Small intestine (tissue), 7 donors: ENCODE measurements around the gene TSEN54. TPM values are rescaled to one million over a fixed set of nuclear protein-coding genes. Genes with fewer than 3 reads are reported as not detected.

ENCODE experiments used
- DNase-seq, 2 donors: peaks; one replicate each; pipeline versions ENCODE4 v3.0.0 to v3.0.0-alpha.2; 2013
- FAIRE-seq: peaks from 2 replicates; lab custom pipeline; 2012; peaks lifted over from hg19 to GRCh38; lab: Jason Lieb, UNC
- H3K27ac ChIP-seq, 3 donors: one replicate each; pipeline ENCODE4 v1.5.1; 2013; ENCODE audit warnings: low read length in 2 of 3, mild to moderate bottlenecking in 2 of 3, control low read depth in 1 of 3, inconsistent platforms in 1 of 3, low read depth in 1 of 3, moderate library complexity in 1 of 3
- H3K27me3 ChIP-seq, 3 donors: one replicate each; pipeline ENCODE4 v1.6.1; 2013; ENCODE audit warnings: low read length in 3 of 3, inconsistent platforms in 1 of 3; ENCODE audit not compliant: control insufficient read depth in 3 of 3, insufficient read depth in 3 of 3
- H3K36me3 ChIP-seq, 3 donors: one replicate each; pipeline ENCODE4 v1.6.1; 2013; ENCODE audit warnings: low read length in 3 of 3, inconsistent platforms in 1 of 3, low read depth in 1 of 3, mild to moderate bottlenecking in 1 of 3, moderate library complexity in 1 of 3; ENCODE audit not compliant: control insufficient read depth in 3 of 3, insufficient read depth in 2 of 3
- H3K4me1 ChIP-seq, 3 donors: one replicate each; pipeline ENCODE4 v1.6.1; 2013; ENCODE audit warnings: low read length in 2 of 3, inconsistent platforms in 1 of 3, low read depth in 1 of 3, mild to moderate bottlenecking in 1 of 3, moderate library complexity in 1 of 3; ENCODE audit not compliant: control insufficient read depth in 3 of 3, insufficient read depth in 2 of 3
- H3K4me3 ChIP-seq, 3 donors: one replicate each; pipeline ENCODE4 v1.5.1; 2013; ENCODE audit warnings: low read length in 3 of 3, control low read depth in 1 of 3, inconsistent platforms in 1 of 3, low read depth in 1 of 3, mild to moderate bottlenecking in 1 of 3, moderate library complexity in 1 of 3
- H3K9me3 ChIP-seq, 2 donors: one replicate each; pipeline ENCODE4 v1.6.1; 2013; ENCODE audit warnings: low read depth in 1 of 2, low read length in 1 of 2; ENCODE audit not compliant: control insufficient read depth in 2 of 2, insufficient read depth in 1 of 2
- WGBS, 3 donors: extraction: QIAGEN DNeasy Blood & Tissue Kit; methylation state at CpG; one replicate each; pipeline ENCODE4 v1.1.7; 2013; 5-methylcytosine and 5-hydroxymethylcytosine counted together
- polyA plus RNA-seq, 4 donors: library from polyadenylated mRNA; stranded (reverse) in 3 of 4; unstranded in 1 of 4; fragments of 200-250 nt in 3 of 4; fragments of 120-200 nt in 1 of 4; gene quantifications; one replicate each; pipeline versions ENCODE4 v1.2.1 to v1.2.3, GENCODE V29; 2013
- donor health status: healthy with polysubstance abuse.
- donor health status: control.
- donor health status: control.
- donor health status: Bipolar disorder and iron deficiency.
- donor health status: healthy.

TSEN54 gene
- polyA plus RNA-seq, 4 donors: 35.5 to 91.1 (median 69.4) TPM

DNA sequence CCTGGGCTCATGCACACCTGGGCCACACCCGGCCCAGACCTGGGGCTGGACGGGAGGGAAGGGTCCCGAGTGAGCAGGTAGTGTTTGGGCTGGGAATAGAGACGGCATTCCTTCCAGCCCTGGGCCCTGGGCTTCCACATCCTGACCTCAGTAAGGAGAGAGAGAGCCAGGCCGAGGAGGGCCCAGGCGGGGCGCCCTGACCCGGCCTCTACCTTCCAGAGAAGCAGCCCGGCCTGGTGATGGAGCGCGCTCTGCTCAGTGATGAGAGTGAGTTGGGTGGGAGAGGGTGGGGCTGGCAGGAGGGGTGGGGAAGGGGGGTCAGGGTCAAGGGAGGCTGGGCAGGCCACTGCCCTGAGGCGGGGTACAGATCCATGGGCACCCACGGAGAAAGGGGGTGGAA is 57.7 kb downstream of the TSEN54 start:
- H3K4me3 ChIP-seq: no peak overlapping the region
- whole genome bisulfite sequencing, 3 donors: 85 to 90% (median 88%) methylated on average over 11 to 13 of the region's 13 CpGs
- peaks cover 0 to 72% (median 19%) of the 10 kb centered on the region in 3 donors for H3K36me3 ChIP-seq
- H3K4me1 ChIP-seq: peaks cover 0 to 51% (median 0%) of the 10 kb centered on the region in 3 donors
- H3K9me3 ChIP-seq: peaks cover 0 to 21% of the 10 kb centered on the region in 2 donors
- no peak overlapping the region for H3K27ac ChIP-seq
- DNase-seq (no peak), FAIRE-seq (no peak)
- H3K27me3 ChIP-seq: no peaks in the 10 kb centered on the region

Other genes with a start within 250 kb of the TSEN54 start
- 10 to 100 TPM; 13.0 to 29.7 (median 22.9) TPM for gene MIF4GD, start 245.3 kb upstream of the TSEN54 start, polyA plus RNA-seq
- 10 to 100 TPM; 11.4 to 15.6 (median 12.7) TPM for gene SLC25A19, start 227.1 kb upstream of the TSEN54 start, polyA plus RNA-seq
- gene GRB2, start 110.8 kb upstream of the TSEN54 start, polyA plus RNA-seq: 10 to 100 TPM; 65.6 to 73.5 (median 68.0) TPM
- 10 to 100 TPM; 41.8 to 87.7 (median 60.3) TPM for gene TMEM94, start 59.9 kb upstream of the TSEN54 start, polyA plus RNA-seq
- gene CASKIN2, start 991 bp upstream of the TSEN54 start, polyA plus RNA-seq: 10 to 100 TPM in 2 of 4 donors, 1 to 10 TPM in 2; 7.6 to 15.6 (median 10.9) TPM
- 100 to 1,000 TPM; 140 to 365 (median 244) TPM for gene LLGL2, start 9.2 kb downstream of the TSEN54 start, polyA plus RNA-seq
- 1,000 to 10,000 TPM in 2 of 4 donors, 100 to 1,000 TPM in 2; 279 to 3,618 (median 1,437) TPM for gene MYO15B, start 71.3 kb downstream of the TSEN54 start, polyA plus RNA-seq
- 100 to 1,000 TPM in 1 of 4 donors, 10 to 100 TPM in 3; 10.4 to 114 (median 52.9) TPM for gene SMIM5, start 116.9 kb downstream of the TSEN54 start, polyA plus RNA-seq
- 10 to 100 TPM; 14.6 to 41.2 (median 17.9) TPM for gene RECQL5, start 150.6 kb downstream of the TSEN54 start, polyA plus RNA-seq
- 10 to 100 TPM; 52.6 to 92.7 (median 75.0) TPM for gene SAP30BP, start 150.8 kb downstream of the TSEN54 start, polyA plus RNA-seq
- gene ITGB4, start 204.9 kb downstream of the TSEN54 start, polyA plus RNA-seq: 100 to 1,000 TPM in 3 of 4 donors, 10 to 100 TPM in 1; 37.4 to 288 (median 155) TPM
- 100 to 1,000 TPM in 1 of 4 donors, 10 to 100 TPM in 3; 43.4 to 116 (median 81.4) TPM for gene GALK1, start 248.7 kb downstream of the TSEN54 start, polyA plus RNA-seq